Cortex of kidney (tissue), 1 donor: Measurements from ENCODE around the gene IZUMO1.
"Not testable (repeated sequence)": the region's sequence is repeated elsewhere in the genome, so short reads cannot be mapped to it uniquely, and the experiment has no call there.

Experiments used
- DNase-seq: peaks from one replicate; lab custom pipeline; 2025; lab: John Stamatoyannopoulos, UW

Gene IZUMO1

DNA sequence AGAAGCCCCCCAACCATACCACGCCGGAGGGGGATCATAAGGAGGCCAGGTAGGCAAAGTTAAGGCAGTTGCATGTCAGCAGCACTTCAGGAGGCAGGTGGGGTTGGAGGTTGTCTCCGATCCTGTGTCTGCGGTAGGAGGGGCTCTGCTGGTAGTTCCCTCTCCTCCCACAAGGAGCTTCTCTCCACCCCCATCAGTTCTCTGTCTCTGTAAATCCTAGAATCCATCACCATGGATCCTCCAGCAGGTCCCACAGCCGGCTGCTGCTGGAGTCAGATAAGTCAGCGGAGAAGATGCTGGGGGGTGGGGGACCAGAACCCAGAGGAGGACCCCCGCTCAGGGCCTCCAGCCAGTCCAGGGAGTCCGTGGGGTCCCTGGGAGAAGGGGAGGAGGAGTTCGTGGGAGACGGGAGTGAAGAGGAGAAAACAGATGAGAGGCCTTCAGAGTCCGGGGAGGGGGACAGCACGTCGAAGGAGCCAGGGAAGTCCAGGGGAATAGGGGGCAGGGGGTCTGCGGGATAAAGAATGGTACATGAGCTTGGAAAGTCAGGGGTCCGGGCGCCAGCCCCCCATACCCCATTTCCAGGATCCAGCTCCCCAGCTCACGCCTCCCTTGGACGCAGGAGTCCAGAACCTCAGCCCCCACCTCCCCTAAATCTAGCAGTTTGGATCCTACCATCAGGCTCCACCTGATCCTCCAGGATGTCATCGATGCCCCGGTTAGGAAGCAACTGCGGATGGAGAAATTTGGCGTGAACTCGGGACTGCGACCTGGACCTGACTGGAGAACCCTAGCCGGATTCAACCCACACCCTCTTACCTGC lies 33.5 kb downstream of the IZUMO1 start:
- no peak for DNase-seq

DNA sequence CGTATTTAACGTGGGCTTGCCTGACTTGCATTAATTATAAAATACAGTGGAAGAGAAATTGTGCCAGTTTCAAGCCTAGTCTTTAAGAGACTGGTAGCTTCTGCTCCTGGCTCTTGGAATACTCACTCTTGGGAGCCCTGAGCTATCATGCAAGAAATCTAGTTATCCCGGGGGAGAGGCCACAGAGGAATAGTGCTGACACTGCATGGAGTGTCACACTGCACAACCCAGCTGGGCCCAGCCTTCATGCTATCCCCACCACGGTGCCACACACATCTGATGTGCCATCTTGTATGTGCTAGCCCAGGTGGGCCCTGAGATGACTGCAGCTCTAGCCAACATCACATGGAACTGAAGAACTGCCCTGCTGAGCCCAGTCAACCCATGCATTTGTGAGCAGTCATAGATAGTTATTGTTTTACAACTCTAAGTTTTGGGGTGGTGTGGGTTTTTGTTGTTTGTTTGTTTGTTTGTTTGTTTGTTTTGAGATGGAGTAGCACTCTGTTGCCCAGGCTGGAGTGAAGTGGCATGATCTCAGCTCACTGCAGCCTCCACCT lies 35.5 kb downstream of the IZUMO1 start:
- DNase-seq: no peak

DNA sequence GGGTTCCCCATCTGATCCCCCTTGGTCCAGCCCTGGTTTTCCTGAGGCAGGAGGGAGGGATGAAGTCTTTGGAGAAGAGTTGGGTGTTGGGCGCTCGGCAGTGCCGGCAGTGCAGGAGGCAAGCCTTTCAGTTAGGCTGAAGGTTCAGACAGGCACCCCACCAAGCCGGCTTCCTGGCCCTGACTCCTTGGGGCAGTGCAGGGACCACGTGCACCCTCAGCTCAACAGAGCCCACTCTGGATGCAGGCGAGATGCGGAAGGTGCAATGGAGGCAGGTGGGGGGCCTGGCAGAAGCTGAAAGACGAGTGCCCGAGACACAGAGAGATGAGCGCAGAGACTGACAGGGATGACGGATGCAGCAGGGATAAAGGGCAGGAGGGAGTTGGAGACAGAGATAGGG lies 38.2 kb downstream of the IZUMO1 start:
- DNase-seq: no peak

DNA sequence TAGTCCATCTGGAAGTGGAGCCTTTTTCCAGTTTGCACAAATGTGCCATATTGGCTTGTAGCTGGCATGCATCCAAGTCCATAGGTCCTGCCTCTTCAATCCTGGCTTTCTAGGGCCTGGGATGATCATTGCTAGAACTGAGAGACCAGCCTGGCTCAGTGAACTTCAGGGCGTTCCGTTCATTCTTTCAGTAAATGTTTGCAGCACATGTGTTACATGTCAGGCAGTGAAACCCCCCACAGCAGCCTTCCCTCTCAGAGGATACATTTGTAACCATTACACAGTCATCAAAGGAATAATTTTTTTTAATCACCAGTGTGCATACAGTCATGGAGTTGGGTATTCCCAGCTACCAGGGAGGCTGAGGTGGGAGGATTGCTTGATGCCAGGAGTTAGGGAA lies 41.3 kb downstream of the IZUMO1 start:
- DNase-seq: no peak

DNA sequence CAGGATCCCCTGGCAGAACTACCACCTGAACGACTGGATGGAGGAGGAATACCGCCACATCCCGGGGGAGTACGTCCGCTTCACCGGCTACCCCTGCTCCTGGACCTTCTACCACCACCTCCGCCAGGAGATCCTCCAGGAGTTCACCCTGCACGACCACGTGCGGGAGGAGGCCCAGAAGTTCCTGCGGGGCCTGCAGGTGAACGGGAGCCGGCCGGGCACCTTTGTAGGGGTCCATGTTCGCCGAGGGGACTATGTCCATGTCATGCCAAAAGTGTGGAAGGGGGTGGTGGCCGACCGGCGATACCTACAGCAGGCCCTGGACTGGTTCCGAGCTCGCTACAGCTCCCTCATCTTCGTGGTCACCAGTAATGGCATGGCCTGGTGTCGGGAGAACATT lies 43.4 kb downstream of the IZUMO1 start:
- no peak for DNase-seq

DNA sequence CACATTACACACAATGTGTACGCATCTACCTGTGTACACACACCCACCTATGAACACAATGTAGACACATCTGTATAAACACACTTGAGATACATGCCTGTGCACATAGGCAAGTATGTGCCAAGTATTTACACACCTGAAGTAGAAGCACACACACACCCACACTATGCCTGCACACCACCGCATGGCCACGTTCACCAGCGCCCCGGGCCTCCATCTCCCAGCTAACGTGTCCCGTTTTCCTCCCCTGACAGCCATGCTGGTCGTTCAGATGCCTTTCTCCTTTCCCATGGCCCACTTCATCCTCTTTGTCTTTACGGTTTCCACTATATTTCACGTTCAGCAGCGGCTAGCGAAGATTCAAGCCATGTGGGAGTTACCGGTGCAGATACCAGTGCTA lies 44.0 kb downstream of the IZUMO1 start:
- no peak for DNase-seq

DNA sequence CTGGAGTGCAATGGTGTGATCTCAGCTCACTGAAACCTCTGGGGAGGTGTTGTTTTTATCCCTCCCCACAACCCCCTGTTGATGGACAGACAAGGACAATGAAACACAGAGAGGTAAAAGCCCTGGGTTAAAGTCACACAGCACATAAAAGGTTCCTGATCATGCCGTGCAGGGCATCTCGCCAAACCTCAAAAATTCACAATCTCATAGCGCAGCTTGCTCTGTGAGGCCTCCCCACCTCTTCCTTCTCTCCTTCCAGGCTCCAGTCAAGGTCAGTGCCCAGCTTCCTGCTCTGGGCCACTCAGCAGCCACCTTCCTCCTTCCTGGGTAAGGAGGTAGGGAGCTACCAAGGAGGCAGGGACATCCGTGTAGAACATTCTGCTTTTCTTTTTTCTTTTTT lies 48.7 kb downstream of the IZUMO1 start:
- DNase-seq: no peak

DNA sequence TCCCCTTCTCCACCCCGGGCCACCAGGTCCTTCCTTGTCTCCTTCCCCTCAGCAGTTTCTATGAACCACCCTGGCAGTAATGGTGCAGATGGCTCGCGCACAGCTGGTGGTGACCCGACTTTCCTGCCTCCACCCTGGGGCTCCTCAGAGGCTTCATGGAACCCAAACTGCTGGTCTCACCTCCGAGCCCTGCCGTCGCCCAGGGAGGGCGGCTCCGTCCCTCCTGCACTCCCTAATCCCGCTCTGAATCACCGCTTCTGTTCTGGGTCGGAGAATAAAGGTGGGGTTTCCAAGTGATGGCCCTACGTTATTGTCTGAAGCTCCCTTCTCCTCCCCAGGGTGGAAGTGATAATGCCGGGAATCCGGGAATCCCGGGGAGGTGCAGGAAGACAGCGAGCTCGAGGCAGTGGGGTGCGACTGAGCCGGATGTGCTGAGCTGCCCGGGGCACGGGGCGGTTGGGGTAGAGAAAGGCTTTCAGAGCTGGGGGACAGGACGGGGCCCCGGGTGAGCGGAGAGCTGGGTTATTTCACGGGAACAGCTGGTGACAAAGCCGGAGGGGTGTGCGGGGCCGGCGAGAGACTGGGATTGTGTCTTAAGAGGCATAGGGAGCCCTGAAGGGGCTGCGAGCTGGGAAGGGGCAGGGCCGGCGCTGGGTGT lies 50.2 kb downstream of the IZUMO1 start:
- no peak for DNase-seq

DNA sequence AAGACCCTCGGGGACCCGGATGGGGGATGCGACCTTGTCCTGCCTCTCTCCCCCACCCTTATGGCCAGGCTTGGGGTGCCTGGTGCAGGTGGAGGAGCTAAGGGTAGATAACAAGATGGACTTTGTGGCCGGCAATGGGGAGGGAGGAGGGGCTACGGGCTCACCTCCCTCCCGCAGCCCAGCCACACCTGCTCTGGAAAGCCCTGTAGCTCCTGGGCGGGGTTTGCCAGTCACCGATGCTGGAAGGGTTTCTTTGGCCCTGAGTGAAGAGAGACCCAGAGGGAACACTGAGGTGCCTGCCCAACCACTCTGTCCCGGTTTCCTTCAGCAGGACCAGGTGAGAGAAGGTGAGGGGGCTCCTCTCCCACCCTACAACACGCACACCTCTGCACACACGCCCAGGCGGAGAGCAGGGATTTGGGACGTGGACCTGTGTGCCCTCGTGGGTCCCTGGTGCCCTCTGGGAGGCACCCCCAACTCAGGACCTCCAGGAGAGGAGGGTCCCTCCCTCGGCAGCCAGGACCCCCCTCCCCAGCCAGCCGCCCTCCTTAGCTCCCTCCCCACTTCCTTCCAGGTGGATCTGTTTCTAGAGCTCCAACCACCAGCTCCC lies 50.9 kb downstream of the IZUMO1 start, which contains the start of gene FUT2:
FUT2 (plus strand) TSS at position 229 of the 610 bp plus-strand sequence. CDS start 6,986 bp downstream, outside the sequence.
- DNase-seq: no peak

DNA sequence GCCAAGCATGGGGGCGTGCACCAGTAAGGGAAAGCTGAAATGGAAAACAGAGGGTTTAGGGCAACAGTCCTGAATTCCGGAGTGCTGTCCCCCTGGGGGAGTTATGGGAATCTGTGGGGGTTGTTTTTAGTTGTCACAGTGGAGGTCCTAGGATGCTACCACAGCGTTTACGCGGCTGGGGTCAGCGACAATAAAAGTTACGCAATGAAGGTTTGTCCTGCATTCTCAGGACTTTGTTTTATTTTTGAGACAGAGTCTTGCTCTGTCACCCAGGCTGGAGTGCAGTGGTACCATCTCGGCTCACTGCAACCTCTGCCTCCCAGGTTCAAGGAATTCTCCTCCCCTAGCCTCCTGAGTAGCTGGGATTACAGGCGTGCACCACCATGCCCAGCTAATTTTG lies 53.1 kb downstream of the IZUMO1 start:
- DNase-seq: not testable (repeated sequence)
